Upper lobe of left lung (tissue), 4 donors: ENCODE results near the gene SC5D.

Experiments used
- POLR2A ChIP-seq, 4 donors: fragments of 450-650 bp; IDR thresholded peaks; one replicate each; pipeline ENCODE4 v1.5.1; 2016 to 2017; ENCODE audit warnings: antibody characterized with exemption in 4 of 4, mild to moderate bottlenecking in 2 of 4
- POLR2AphosphoS5 ChIP-seq, 2 donors: sonication (generic); formaldehyde crosslinking; IDR thresholded peaks; one replicate each; pipeline ENCODE4 v1.5.1; 2017; ENCODE audit warnings: antibody characterized with exemption in 2 of 2
- TF ChIP-seq, protein P1 (sequence below), 6 experiments: fragments of 450-650 bp in 4 of 6; fragments of 200-600 bp in 2 of 6; sonication (generic) in 2 of 6; IDR thresholded peaks; one replicate each; pipeline ENCODE4 v1.5.1; 2016 to 2019; ENCODE audit warnings: antibody characterized with exemption in 6 of 6

DNA sequence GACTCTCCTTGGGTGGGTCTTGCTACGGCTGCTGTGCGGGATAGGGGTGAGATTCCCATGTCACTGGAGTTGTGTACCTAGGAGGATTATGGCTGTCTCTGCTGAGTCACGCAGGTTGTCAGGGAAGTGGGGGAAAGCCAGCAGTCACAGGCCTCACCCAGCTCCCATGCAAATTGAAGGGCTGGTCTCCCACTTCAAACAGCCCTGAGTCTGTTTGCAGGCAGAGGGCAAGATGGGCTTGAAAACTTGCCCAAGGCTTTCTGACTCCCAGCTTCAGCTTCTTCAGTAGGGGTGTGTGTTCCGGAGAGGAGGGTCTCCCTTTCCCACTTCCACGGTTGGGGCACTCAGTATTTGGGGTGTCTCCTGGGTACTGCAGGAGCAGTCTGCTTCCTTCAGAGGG is 10.9 kb upstream of the SC5D start:
- TF ChIP-seq POLR2A (IDR thresholded peaks at IDR 0.05) (no peak), POLR2AphosphoS5 (IDR thresholded peaks at IDR 0.05) (no peak)
- TF ChIP-seq, protein P1, sequence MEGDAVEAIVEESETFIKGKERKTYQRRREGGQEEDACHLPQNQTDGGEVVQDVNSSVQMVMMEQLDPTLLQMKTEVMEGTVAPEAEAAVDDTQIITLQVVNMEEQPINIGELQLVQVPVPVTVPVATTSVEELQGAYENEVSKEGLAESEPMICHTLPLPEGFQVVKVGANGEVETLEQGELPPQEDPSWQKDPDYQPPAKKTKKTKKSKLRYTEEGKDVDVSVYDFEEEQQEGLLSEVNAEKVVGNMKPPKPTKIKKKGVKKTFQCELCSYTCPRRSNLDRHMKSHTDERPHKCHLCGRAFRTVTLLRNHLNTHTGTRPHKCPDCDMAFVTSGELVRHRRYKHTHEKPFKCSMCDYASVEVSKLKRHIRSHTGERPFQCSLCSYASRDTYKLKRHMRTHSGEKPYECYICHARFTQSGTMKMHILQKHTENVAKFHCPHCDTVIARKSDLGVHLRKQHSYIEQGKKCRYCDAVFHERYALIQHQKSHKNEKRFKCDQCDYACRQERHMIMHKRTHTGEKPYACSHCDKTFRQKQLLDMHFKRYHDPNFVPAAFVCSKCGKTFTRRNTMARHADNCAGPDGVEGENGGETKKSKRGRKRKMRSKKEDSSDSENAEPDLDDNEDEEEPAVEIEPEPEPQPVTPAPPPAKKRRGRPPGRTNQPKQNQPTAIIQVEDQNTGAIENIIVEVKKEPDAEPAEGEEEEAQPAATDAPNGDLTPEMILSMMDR (IDR thresholded peaks at IDR 0.05), result no peak
